ENCODE measurements around the gene REPIN1.

The REPIN1 gene

DNA sequence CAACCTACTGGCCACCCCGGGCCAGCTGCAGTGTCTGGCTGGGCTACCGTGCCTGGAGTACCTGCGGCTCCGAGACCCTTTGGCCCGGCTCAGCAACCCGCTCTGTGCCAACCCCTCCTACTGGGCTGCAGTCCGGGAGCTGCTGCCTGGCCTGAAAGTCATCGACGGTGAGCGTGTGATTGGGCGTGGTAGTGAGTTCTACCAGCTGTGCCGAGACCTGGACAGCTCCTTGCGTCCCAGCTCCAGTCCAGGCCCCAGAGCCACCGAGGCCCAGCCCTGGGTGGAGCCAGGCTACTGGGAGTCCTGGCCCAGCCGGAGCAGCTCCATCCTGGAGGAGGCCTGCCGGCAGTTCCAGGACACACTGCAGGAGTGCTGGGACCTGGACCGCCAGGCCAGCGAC lies 31.4 kb upstream of the REPIN1 start:
- DNase-seq (ENCODE audit: low read depth), result no peak

DNA sequence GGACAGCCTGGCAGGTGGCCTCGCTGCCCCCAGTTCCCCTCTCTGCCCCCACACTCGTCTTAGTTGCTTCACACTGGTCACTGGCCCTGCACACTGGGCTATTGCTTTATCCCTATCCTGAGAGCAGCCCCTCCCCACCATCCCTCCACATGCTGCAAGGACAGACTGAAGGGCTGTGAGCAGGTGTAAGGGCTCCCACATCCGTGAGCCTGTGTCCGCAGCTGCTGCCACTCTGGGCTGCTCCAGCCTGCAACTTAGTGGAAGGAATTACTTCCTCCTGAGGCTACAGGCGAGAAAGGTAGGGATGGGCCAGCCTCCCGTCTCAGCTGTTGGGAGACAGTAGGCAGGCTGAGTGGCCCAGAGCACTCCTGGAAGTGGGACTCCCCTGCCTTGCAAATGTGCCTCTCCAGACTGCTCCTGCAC lies 31.0 kb upstream of the REPIN1 start:
- no peak for DNase-seq (ENCODE audit: low read depth)

DNA sequence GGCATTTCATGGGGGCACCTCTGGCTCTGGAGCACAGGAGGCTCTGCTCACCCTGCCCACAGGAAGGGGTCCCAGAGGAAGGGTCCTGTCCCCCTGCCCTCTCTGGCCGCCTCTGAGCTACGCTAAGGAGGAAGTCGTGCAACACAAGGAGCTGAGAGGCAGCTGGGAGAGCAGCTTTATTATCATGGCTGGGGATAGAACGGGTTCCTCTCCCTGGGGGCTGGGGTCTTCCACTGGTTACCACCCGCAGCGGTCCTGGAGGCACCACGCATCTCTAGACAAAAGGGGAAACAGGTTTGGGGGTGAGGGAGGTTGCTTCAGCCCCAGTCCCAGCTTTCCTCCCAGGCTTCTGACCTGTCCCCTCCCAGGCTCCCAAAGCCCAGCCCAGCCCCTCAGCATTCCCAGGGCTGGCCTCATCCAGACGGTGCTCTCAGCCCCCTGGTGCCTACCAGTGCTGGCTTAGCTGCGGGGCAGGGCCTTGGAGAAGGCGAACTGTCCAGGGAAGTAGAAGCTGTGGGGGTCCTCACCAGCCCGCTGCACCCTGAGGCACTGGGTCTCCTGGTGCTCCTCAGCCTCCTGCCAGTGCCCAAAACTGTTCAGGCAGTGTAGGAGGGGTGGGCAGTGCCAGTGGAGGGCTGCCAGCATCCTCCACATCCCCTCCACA lies 30.3 kb upstream of the REPIN1 start:
- DNase-seq (ENCODE audit: low read depth), result no peak

DNA sequence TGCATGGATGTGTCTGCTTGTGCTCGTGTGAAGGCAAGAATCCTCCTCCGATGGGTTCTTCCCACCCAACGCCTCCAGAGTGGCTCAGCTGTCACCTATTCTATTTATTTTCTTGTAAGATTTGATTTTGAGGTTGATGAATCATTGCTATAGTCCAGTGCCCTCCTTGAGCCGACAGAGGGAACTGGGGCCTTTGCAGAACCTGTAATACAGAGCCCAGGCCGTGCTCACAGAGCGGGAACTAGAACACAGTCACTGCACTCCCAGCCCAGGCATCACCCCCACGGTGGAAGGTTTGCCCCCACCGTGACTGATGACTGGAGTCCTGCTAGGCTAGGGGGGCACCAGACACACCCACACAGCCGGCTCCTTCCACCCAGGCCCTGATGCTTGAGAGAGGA lies 29.2 kb upstream of the REPIN1 start:
- no peak for DNase-seq (ENCODE audit: low read depth)

DNA sequence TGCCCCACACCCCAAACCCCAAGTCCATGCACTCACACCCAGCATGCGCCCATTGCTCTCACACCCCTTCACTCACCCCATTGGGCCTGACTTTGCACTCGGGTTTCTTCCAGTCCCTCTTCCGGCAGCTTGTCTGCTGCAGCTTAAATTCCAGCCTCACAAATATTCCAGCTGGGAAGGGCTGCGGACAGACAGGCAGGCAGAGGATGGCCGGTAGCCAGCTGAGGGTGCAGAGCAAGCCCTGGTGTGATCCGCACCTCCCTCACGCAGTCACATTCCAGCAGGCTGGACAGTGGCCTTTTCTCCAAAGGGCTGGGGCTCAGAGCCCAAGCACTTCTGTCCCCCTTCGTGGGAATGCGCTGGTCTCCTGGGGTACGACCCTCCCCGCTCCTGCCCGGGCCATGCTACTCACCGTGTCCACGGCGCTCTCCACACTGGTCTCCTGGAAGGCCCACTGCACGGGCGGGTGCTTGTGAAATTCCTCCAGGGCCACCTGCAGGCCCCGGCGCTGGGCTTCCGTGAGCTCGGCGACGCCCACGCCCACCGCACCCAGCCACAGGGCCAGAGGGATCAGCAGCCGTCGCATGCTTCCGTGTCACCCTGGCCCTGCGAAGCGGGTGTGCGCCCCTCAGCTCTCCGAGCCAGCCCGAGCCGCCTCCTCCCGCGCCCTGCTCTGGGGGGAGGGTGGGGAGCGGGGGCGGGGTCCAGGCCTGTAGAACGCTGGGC lies 28.4 kb upstream of the REPIN1 start:
- no peak for DNase-seq (ENCODE audit: low read depth)

DNA sequence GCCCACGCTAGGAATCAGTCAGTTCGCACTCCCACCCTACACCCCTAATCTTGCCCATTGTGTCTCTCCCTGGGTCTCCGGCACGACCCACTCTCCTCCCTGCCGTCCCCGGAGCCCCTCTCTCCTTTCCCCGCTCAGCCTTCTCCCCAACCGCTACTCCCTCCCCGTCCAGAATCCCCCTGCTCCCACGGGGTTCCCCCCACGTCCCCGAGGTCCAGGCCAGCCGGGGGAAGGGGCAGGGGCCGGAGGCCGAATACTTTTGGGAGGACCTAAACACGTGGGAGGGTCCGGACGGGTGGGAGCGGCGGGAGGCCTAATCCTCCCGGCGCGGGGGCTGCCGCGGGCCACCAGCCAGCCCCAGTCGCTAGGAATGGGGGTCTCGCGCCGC lies 27.8 kb upstream of the REPIN1 start:
- DNase-seq (ENCODE audit: low read depth), result no peak

DNA sequence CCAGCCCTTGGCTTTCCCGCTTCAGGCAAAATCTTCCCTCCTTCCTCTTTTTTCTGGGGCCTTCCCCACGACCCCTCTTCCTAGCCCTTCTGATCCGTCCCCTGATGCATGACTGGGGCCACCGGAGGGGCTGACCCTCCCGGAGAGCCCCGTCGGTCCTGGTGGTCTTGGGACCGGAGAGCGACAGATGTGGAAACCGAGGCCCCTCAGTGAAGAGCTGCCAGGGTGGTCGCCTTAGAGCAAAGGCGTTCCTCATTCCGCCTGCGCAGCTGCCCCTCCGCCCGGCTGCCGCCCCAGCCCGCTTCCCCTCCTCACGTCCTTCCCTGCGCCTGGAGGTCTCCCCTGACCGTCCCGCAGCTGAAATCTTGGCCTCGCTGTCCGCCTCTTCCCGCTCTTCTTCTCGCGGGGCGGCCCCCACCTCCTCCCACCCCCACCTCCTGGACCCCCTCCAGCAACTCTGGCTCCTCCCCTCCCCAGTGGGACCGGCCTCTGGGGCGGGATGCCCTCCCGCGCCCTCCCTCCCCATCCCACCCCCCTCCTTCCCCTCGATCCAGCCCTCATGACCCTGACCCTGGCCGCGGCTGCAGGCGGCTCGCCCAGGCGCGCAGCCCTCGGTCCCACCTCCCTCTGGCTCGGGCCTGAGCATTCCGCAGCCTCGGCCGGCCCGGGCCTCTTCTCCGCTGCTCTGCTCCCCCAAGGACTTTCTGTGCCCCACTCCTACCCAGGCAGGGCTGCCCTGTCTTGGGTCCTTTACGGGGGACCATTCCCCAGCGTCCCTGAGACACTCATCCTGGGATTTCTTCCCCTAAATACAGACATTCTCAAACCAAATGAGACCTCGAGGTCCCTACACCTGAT lies 27.1 kb upstream of the REPIN1 start, which contains the start of gene RARRES2:
Gene RARRES2 (minus strand): TSS at position 367 of the 858 bp plus-strand sequence. CDS start 1,020 bp downstream, outside the sequence.
- no peak for DNase-seq (ENCODE audit: low read depth)

DNA sequence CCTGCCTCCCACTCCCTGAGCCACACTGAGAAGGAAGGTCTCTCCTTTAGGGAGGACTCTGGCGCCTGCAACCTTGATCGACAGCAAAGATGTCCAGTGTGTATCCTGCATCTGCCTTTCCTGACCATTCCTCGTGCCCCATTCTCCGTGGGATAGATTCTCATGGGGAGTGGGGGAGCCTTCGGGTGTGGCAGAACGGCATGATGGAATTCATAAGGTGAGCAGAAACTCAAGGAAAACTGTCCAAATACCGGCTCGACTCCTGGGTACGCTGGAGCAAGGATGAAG lies 26.6 kb upstream of the REPIN1 start:
- DNase-seq (ENCODE audit: low read depth), result no peak

DNA sequence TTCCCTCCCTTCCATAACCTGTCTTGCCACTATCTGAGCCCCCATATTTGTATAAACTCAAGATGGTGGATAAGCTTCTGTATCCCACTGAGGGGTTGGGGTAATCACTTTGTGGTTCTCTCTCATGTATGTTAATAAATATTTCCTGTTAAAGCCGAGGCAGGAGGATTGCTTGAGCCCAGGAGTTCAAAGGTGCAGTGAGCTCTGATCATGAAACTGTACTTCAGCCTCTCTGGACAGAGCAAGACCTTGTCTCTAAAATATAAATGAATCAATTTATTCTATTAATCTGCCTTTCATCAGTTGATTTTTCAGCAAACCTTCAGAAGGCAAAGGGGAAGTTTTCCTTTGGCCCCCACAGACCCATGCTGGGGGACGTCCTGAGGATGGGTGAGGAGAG lies 25.4 kb upstream of the REPIN1 start:
- DNase-seq (ENCODE audit: low read depth), result no peak

DNA sequence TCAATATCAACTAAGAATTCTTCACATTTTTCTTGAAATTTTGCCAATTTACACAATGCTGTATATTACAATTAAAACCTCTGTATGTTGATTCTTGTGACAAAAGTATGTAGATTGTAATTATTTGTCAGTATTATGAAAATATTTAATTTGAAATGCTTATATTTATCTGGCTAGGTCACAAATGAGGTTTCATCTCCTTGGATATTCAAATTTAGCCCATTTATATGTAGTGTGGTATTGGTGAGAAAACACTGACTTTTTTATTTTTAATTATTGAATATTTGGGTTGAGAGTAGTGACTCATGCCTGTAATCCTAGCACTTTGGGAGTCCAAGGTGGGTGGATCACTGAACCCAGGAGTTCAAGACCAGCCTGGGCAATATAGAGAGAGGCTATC lies 24.3 kb upstream of the REPIN1 start:
- no peak for DNase-seq (ENCODE audit: low read depth)

DNA sequence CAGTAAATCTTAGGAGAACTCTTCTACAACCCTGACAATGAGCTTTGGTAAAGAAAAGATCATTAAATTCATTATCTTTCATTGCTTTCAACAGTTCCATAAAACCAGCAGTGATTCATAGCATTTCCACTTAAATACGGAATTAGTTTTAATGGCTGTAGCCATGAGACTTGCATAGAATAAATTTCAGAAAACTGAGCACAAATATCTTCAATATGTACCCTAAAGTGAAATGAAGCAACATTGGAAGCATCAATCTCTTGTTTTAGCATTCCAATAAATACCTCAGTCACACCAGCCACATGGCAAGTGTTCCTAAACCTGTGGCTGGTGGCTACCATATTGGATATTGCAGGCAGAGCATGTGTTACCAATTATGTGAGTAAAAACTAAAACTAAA lies 23.6 kb upstream of the REPIN1 start:
- no peak for DNase-seq (ENCODE audit: low read depth)

DNA sequence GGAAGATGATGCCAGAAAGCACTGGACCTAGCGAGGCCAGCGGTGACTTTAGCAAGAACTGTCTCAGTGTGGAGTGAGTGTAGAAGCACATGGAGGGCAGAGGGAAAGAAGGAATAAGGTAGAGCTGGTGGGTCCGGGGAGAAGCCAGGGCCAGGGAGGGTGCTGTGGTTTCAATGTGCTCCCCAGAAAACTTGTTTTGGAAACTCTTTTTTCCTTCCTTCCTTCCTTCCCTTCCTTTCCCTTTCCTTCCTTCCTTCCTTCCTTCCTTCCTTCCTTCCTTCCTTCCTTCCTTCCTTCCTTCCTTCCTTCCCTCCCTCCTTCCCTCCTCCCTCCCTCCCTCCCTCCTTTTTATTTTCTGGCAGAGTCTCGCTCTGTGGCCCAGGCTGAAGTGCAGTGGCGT lies 21.7 kb upstream of the REPIN1 start:
- DNase-seq (ENCODE audit: low read depth), result no peak

DNA sequence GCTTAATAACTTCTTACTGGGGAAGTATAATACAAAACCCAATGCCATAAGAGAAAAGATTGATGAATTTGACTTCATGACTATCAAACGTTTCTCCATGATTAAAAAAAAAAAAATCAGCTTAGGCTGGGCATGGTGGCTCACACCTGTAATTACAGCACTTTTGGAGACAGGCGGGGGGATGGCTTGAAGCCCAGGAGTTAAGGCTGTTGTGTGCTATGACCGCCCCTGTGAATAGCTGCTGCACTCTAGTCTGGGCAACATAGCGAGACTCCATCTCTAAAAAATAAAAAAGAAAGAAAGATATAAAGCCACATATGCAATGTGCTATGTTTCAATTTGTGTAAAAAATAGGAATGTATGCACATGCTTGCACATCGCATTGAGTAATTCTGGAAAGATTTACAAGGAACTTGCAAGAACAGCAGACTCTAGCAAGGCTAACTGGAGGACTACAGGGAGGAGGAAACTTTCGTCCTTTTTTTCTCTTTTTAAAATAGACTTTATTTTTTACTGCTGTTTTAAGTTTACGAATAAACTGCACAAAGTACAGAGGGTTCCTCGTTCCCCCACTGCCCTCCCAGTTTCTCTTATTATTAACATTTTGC lies 16.9 kb upstream of the REPIN1 start:
- no peak for DNase-seq (ENCODE audit: low read depth)

DNA sequence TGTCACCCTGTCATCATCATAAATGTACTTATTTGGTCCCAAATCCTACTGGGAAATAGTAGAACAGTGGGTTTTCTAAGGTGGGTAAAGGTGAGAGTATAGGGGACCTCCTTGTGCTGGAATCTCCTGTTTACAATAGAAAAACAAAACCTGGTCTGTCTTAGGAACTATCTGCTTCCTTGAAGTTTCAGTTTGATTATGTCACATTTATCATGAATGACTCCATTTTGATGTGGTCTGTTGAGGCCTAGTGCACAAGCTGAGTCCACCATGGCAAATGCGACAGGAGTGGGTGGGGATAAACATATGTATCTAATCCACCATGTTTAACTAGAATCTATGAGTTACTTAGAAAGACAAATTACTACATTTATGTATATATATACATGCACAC lies 13.0 kb upstream of the REPIN1 start:
- no peak for DNase-seq (ENCODE audit: low read depth)

DNA sequence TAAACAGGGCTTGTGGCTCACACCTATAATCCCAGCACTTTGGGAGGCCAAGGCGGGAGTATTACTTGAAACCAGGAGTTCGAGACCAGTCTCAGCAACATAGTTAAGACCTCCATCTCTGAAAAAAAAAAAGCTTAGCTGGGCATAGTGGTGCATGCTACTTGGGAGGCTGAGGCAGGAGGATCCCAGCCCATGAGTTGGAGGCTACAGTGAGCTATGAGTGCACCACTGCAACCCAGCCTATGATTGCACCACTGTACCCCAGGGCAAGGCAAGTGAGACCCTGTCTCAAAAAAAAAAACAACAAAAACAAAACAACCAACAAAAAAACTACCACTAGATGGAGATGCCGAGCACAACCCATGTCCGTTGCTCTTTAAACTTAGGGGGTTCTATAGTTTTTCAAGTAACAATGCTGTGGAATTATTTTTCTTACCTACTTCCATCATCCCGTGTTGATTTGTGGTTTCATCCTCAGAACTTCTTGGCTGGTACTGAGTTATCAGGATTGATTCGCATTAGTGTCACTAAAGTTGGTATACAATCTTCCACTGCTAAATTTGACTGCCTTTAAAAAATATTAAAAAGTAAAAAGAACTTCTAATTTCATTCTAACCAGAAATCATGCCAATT lies 12.2 kb upstream of the REPIN1 start:
- DNase-seq (ENCODE audit: low read depth), result no peak

DNA sequence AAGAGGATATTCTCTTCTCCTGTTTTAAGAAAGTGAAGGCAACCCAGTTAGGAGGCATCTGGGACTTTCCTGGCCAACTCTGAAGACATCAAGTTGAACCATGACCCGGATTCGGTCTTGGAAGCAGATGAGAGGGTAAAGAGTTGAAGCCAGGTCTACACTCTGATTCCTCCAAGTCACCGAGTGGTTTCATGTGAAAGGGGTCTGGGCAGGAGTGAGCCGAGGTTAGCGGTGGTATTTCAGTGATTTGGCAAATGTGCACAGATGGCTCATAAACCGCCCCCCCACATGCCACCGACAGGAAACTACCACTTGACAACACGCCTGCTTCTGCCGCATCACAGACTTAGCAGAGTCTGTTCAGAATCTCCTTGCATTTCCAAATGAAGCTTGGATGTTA lies 11.4 kb upstream of the REPIN1 start:
- DNase-seq (ENCODE audit: low read depth), result no peak

DNA sequence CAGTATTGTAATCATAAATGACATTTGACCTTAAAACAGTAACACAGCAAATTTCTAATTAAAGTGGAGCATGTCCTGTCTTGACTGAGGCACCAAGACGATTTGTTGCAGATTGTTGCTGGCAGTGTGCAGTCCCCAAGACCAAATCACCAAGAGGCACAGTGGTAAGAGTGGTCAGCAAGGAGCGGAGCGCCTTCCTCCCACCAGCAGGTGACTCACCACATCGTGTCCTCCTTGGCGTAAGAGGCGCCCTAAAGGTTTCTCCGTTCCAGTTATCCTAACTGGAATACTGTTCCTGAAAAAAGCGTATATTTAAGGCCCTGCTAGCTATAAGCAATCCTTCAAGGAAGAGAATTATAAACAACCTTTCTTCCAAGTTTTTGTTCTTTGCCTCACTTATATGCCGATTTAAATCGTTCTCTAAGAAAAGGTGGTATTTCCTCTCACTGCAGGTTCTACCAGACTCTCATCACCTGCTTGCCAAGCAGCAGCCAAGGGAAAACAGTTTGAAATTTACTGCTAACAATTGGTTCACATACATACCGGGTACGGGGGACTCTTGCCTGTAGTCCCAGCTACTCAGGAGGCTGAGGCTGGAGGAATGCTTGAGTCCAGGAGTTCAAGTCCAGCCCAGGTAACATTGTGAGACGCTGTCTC lies 10.7 kb upstream of the REPIN1 start:
- no peak for DNase-seq (ENCODE audit: low read depth)

DNA sequence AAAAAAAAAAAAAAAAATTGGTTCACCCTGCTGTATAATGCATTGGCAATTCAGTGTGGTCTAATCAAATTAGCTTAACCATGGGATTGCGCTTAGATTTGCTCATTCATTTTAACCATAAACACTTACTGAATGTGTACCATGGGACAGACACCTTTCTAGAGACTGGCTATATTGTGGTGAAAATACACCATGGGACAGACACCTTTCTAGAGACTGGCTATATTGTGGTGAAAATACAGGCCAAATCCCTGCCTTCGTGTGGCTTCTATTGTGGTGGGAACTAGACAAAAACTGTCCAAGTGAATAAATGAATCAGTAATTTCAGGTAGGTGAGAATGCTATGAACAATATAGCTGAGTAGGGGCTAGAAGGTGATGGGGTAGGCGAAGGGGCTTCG lies 10.2 kb upstream of the REPIN1 start:
- DNase-seq (ENCODE audit: low read depth), result no peak

DNA sequence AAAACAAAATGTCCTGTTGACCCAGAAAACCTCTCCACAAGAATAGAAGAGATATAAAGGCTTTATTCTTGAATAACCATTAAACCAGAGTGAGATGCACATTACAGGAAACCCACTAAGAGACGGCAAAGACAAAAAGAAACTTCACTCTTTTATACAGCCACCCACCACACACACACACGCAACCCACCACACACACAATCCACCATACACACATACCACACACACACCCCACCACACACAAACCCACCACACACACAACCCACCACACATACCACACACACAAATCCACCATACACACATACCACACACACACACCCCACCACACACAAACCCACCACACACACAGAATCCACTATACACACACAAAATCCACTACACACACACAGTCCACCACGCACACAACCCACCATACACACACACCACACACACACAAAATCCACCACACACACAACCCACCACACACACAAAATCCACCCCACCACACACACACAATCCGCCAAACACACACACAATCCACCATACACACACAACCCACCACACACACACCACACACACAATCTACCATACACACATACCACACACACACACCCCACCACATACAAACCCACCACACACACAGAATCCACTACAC lies 9.5 kb upstream of the REPIN1 start:
- DNase-seq (ENCODE audit: low read depth), result no peak

DNA sequence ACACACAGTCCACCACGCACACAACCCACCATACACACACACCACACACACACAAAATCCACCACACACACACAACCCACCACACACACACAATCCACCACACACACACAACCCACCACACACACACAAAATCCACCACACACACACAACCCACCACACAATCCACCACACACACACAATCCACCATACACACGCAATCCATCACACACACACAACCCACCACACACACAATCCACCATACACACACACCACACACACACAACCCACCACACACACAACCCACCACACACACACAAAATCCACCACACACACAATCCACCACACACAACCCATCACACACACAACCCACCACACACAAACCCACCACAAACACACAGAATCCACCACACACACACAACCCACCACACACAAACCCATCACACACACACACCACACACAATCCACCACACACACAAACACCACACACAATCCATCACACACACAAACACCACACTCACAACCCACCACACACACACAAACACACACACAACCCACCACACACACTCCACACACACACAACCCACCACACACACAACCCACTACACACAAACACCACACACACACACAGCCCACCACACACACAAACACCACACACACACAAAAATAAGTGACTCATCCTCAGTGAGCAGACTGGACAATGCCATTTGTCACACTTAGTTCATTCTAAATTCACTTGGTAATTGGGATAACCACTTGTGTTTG lies 8.8 kb upstream of the REPIN1 start:
- no peak for DNase-seq (ENCODE audit: low read depth)

All from non-pigmented ciliary epithelial cell (primary cell).